HG03108 (cell line): Measurements from ENCODE around the gene CLK2.
"Not testable (repeated sequence)": the region's sequence is repeated elsewhere in the genome, so short reads cannot be mapped to it uniquely, and the experiment has no call there.

Experiments
- ATAC-seq: cut with Tn5 transposase; IDR thresholded peaks from one replicate; pipeline ENCODE4 v1.9.1; 2021; ENCODE audit warnings: moderate library complexity; ENCODE audit not compliant: unreplicated experiment

CLK2 gene

DNA sequence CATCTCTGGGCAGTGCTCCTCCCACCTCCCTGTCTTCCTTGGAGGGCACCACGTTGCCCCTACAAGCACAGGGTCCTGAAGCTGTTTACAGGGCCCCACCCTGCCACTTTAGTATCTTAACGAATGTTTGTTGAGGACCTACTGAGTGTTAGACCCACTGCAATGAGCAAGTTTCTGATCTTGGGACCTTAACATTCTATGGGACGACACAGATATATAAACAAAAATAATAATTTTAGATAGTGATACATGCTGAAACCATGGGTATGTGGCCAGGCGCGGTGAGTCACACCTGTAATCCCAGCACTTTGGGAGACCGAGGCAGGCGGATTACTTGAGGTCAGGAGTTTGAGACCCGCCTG is 28.2 kb downstream of the CLK2 start:
- ATAC-seq = no peak

DNA sequence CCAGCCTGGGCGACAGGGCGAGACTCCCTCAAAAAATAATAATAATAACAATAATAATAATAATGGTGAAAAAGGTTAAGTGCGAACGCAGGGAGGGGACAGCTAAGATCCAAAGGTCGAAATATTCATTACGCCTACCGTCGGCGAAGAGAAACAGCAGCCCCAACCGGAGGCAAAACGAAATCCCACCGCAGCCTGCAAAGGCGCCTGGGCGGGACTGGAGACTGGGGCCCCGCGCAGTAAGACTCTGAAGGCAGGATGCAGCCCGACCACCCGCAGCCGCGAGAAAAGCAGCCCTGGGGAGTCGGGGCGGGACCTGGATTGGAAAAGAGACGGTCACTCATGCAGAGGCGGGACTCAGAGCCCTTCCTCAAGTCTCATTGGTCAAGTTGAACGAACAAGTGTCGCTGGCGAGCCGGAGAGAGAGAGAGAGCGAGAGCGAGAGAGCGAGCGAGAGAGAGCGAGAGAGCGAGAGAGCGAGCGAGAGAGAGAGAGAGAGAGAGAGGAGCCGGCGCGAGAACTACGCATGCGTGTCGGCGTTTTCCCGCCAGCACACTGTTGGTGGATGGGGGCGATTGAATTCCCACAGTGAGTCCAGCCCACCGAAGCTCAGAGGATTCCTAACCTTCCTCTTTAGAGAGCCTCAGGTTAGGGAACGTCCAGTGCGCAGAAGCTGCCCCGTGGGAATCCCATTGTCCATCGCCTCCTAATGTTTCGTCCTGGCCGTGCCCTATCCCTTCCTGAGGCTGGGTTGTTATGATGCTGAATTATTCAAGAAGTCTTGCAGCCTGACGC is 28.7 kb downstream of the CLK2 start:
- ATAC-seq = peak; percentile 90

DNA sequence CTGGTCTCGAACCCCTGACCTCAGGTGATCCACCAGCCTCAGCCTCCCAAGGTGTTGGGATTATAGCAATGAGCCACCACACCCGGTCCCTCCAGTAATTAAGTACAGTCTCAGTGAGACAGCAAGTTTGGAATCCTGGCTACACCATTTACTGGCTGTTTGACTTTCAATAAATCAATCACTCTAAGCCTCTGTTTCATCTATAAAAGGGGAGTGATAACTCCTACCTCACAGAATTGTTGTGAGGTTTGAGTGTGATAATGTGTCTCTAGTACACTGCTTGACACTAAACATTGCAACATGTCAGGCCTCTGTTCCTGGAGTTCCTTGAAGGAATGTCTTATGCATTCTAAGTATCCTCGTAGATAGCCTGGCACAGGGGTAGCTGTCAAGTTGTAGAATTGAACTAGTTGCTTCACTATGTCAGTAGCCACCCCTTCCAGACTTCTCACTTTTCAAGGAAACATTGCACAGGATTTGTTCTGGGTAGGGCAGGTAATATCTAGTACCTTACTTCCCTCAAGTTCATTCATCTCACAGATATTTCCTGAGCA is 30.4 kb downstream of the CLK2 start:
- ATAC-seq = no peak

DNA sequence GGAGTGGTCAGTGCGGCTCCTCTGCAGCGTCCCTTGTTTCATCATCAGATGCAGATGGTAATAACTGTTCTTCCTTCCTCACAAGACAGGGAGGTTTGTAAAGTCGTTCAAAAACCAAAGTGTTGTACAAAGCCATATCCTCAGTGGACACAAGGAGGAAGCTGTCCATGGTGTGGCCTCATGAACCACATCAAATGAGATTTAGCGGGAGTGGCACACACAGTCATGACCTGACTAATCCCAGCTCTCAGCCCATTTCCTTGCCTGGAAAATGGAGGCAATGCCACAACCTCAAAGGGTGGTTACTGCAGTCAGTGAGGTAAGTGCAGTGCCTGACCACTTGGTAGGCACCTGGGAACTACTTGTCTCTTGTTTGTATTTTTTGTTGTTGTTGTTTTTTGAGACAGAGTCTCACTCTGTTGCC is 31.5 kb downstream of the CLK2 start:
- no peak for ATAC-seq

DNA sequence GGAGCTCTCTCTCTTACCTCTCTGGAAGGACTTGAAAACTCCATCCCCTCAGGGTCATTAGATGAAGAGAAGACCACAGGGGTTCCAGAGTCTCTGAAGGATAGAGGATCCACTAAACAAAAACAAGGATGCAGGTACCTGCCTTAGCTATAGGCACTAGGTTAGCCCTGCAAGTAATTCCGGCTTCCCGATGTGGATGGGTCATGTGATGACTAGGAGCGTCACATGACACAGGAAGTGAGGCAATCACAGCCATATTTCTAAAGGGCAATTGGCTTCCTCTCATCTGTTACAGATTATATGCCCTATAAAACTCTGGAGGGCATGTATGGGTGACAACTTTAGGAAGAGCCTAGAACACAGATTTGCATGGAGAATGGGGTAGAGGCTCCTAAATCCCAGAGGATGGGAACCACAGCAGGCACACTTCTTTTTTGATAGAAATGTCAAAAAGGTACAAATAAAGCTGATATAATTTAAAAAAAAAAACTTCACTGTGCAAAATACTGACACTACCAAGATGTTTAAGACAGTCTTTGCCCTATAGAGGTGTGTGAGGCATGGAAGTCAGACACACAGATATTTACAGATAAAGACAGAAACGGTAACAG is 32.1 kb downstream of the CLK2 start:
- no peak for ATAC-seq

DNA sequence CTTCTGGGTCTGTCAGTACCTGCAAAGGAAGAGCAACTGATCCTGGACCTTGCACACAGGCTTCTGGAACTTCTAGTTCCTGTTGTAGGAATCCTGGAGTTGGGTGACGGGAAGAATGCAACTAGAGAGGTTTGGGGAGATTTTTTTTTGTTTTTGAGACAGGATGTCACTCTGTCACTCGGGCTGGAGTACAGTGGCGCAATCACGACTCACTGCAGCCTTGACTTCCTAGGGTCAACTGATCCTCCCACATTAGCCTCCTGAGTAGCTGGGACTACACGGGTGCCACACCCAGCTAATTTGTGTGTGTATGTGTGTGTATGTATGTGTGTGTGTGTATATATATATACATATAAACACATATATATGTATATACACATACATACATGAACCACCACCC is 36.9 kb downstream of the CLK2 start:
- no peak for ATAC-seq

DNA sequence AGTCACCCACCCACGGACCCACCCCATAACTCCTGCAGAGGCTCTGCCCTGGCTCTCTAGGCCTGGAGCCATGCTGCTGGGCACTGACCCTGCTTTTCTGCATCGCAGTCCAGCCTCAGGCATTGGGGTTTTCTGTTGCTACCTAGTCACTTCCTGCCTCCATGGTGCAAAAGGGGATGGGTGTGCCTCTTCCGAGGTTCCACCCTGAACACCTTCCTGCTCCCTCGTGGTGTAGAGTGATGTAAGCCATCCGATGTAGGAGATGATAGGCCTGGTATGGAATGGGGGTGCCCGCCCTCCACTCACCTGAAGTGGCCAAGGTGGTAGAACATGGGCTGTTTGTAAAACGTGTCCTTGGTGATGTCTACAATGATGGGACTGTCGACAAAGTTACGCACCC is 37.9 kb downstream of the CLK2 start:
- ATAC-seq = not testable (repeated sequence)

DNA sequence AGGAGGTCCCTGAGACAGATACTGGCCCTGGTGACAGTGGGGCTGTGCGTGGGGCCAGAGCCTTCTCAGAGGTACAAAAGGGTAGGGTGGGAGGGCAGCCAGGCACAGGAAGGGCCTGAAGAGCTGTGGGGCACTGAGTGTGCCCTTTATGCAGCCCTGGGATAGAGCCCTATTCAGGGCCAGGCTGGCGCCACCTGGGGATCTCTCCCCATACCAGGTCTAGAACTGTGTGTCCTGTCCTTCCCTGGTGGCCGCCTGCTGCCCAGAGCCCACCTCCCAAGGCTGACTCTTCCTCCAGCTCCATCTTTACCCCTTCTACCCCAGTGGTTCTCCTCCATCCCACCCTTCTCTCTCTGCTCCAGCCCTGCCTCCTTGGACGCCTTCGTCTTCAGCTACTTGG is 39.8 kb downstream of the CLK2 start:
- ATAC-seq = not testable (repeated sequence)

DNA sequence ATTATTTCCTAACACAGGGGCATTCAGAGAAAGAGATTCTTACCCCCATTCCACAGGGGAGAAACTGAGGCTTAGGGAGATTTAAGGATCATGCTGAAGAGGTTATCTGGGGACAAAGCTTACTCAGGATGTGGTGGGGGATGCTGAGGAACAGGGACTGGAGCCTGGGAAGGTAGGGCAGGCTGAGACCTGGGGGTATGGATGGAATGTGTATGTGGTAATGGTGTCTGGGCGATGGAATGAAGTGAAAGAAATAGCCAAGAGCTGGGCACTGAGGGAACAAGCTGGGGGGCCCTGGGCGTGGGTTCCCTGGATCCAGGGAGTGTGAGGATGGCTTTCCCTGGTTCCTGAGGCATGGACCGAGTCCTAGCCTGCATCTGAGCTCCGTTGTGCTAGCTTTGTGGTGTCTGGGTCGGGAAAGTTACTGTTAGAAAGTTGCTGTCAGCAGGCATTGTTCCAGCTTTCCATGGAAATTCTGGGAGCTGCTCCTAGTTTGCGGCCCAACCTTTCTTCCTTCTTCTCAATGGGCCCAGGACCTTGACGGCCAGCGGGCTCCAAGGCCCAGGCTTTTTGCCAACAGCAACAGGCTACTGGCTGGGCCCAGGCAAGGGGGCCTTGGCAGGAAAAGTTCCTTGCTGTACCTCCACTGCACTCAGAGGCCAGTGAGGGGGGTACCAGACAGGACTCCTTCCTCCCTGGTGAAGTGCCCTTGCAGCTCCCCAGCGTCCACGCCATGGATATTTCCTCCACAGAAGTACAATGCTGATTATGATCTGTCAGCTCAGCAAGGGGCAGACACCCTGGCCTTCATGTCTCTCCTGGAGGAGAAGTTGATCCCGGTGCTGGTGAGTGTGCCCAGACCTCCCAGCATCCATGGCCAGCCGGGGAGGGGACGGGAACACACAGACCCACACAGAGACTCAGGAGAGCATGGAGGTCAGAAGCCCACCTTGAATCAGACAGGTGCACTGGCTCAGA is 41.0 kb downstream of the CLK2 start:
- ATAC-seq = not testable (repeated sequence)

DNA sequence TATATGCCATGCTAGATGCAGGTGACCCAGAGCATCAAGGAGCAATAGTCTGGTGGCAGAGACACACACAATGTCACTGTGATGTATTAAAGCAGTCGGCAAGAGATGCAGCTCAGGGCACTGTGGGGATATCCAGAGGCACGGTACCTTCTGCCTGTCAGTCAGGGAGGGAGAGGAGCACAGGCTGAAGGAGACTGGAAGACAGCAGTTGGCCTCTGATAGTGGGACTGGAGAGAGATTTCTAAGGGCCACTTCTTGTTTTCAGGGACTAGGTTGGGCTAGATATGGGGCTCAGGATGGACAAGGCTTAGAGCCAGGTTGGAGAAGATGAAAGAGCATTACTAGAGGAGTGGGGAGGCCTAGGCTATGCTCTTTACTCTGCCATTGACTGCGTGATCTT is 42.0 kb downstream of the CLK2 start:
- not testable (repeated sequence) for ATAC-seq

DNA sequence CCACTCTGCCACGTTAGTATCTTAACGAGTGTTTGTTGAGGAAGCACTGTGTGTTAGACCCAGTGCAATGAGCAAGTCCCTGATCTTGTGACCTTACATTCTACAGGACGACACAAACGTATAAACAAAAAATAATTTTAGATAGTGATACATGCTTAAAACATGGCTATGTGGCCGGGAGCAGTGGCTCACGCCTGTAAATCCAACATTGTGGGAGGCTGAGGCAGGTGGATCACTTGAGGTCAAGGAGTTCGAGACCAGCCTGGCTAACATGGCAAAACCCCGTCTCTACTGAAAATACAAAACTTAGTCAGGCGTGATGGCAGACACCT is 45.2 kb downstream of the CLK2 start:
- no peak for ATAC-seq

DNA sequence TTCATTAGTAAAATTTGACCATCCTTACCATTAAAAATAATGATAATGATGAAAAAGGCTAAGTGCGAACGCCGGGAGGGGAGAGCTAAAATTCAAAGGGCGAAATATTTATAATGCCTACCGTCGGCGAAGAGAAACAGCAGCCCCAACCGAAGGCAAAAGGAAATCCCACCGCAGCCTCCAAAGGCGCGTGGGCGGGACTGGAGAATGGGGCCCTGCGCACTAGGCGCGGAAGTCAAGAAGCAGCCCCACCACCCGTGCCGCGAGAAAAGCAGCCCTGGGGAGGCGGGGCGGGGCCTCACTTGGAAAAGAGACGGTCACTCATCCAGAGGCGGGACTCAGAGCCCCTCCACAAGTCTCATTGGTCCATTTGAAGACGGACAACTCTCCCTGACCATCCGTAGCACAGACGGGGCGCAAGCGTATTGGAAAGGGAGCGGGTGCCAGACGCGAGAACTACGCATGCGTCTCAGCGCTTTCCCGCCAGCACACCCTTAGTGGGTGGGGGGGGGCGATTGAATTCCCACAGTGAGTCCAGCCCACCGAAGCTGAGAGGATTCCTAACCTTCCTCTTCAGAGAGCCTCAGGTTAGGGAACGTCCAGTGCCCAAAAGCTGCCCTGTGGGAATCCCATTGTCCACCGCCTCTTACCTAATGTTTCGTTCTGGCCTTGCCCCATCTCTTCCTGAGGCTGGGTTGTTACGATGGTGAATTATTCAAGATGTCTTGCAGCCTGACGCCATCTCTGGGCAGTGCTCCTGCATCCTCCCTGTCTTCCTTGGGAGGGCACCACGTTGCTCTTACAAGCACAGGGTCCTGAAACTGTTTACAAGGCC is 45.8 kb downstream of the CLK2 start:
- peak; percentile 87 for ATAC-seq

DNA sequence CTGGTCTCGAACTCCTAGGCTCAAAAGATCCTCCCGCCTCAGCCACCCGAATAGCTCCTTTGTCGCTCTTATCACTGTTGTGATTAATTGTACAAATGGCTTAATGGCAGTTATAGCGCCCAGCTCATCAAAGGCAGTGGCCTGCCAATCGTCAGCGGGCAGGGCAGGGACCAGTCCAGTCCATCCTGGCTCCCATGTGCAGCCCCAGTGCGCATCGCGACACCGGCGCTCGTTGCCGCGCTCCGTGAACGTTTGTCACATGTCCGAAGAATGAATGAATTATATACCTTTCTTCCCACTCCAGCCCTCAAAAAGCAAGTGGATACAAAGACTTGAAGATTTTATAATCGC is 46.4 kb downstream of the CLK2 start:
- ATAC-seq = no peak

DNA sequence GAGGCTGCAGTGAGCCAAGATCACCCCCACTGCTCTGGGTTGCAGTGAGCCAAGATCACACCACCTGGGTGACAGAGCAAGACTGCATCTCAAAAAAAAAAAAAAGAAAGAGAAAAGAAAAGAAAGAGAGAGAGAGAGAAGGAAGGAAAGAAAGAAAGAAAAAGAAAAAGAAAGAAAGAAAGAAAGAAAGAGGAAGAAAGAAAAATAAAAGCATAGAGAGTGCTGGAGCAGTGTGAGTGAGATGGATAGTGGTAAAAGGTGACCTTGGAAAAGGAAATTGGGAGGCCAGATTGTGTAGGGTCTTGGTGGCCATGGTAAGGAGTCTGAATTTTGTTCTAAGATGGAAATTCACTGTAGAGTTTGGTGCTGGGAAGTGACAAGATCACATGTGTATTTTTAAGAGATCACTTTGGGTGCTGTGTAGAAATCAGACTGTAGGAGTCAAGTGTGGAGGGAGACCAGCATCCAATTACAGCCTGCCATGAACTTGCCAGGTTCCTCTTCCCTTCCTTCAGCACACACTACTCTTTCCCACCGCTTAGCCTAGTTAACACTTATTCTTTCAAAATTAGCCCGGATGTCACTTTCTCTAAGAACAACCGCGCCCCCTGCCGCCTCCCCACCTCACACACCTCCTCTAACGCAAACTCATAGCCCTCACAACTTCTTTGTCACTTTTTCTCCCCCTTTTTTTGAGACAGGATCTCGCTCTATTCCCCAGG is 47.0 kb downstream of the CLK2 start:
- no peak for ATAC-seq

DNA sequence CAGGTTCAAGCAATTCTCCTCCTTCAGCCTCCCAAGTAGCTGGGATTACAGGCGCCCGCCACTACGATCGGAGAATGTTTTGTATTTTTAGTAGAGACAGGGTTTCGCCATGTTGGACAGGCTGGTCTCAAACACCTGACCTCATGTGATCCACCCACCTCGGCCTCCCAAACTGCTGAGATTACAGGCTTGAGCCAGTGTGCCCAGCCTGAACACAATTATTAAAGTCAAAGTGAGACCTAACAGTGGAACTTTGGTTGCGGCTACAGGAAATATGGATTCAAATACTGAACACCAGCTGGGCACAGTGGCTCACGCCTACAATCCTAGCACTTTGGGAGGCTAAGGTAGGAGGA is 47.9 kb downstream of the CLK2 start:
- ATAC-seq = not testable (repeated sequence)

DNA sequence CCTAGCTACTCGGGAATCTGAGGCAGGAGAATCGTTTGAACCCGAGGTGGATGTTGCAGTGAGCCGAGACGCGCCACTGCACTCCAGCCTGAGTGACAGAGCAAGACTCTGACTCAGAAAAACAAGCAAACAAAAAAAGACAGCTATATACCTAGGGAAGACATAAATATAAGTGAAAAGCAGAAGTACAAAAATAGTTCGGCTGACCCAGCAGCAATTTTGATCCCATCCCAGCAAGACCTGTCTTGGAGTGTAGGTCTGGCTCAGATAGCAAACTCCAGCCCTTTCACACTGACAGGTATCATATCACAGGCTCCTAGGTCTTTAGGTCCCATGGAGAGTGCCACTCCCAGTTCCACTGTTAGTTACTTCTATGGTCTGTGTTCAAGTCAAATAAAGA is 50.3 kb downstream of the CLK2 start:
- ATAC-seq = no peak

DNA sequence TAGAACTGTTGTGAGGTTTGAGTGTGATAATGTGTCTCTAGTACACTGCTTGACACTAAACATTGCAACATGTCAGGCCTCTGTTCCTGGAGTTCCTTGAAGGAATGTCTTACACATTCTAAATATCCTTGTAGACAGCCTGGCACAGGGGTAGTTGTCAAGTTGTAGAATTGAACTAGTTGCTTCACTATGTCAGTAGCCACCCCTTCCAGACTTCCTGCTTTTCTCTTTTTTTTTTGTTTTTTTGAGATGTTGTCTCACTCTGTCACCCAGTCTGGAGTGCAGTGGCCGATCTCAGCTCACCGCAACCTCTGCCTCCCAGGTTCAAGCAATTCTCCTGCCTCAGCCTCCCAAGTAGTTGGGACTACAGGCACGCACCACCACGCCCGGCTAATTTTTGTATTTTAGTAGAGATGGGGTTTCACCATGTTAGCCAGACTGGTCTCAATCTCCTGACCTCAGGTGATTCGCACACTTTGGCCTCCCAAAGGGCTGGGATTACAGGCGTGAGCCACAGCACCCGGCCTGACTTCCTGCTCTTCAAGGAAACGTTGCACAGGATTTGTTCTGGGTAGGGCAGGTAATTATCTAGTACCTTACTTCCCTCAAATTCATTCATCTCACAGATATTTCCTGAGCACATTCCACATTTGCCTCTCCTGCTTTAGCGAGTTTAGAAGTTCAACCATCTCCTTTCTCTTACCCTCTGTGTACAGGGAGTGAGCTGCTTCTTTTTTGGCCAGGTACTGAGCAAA is 52.9 kb downstream of the CLK2 start:
- not testable (repeated sequence) for ATAC-seq

DNA sequence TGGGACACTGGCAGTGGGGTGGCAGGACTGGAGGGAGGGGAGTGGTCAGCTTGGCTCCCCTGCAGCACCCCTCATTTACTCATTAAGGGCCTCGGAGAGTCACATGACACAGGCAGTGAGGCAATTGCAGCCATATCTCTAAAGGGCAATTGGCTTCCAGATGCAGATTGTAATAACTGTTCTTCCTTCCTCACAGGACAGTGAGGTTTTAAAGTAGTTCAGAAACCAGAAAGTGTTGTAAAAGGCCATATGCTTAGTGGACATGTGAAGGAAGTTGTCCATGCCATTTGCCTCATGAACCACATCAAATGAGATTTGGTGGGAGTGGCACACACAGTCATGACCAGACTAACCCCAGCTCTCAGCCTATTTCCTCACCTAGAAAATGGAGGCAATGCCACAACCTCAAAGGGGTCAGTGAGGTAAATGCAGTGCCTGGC is 53.7 kb downstream of the CLK2 start:
- no peak for ATAC-seq

DNA sequence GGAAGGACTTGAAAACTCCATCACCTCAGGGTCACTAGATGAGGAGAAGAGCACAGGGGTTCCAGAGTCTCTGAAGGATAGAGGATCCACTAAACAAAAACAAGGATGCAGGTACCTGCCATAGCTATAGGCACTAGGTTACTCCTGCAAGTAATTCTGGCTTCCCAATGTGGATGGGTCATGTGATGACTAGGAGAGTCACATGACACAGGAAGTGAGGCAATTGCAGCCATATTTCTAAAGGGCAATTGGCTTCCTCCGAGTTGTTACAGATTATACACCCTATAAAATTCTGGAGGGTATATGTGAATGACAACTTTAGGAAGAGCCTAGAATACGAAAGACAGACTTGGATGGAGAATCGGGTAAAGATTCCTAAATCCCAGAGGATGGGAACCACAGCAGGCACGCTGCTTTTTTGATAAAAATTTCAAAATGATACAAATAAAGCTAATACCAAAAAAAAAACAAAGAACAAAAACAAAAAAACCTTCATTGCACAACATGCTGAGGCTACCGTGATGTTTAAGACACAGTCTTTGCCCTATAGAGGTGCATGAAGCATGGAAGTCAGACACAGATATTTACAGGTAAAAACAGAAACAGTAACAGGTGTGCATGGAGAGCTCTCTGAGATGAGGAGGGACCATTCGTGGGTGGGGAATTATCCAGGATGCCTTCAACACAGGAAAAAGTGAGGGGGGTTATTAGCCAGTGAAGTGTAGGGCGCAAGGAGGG is 54.3 kb downstream of the CLK2 start:
- no peak for ATAC-seq
